GM12875 (cell line): ENCODE data around the gene AVPI1.

Experiments
- H3K4me3 ChIP-seq: one replicate; pipeline ENCODE4 v1.5.1; 2011; ENCODE audit warnings: low read depth, low read length, control low read depth
- TF ChIP-seq, protein P1 (sequence below): IDR thresholded peaks from 2 replicates; pipeline ENCODE4 v1.5.1; 2011; ENCODE audit warnings: low read depth, mild to moderate bottlenecking, control low read depth, inconsistent platforms, low read length, moderate library complexity, borderline replicate concordance; ENCODE audit not compliant: insufficient read depth

The AVPI1 gene

DNA sequence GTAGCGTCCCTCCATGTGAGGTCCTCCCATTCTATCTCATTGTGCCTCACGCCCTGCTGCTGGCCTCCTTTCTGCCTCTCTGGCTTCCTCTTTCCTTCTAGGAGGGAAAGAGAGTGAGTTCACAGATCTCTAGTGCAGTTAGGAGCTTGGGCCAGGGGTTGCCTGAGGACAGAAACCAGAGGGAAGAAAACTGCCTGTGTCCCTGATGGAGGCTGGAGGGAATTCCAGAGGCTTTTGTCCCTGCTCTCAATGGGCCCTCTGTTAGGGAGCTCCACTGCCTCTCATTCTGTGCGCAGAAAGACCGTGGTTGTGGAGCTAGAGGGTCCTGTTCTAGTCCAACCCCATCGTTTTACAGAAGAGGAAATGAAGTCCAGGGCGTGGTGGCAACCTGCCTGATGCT, 31.1 kb upstream of the AVPI1 start:
- TF ChIP-seq, protein P1, sequence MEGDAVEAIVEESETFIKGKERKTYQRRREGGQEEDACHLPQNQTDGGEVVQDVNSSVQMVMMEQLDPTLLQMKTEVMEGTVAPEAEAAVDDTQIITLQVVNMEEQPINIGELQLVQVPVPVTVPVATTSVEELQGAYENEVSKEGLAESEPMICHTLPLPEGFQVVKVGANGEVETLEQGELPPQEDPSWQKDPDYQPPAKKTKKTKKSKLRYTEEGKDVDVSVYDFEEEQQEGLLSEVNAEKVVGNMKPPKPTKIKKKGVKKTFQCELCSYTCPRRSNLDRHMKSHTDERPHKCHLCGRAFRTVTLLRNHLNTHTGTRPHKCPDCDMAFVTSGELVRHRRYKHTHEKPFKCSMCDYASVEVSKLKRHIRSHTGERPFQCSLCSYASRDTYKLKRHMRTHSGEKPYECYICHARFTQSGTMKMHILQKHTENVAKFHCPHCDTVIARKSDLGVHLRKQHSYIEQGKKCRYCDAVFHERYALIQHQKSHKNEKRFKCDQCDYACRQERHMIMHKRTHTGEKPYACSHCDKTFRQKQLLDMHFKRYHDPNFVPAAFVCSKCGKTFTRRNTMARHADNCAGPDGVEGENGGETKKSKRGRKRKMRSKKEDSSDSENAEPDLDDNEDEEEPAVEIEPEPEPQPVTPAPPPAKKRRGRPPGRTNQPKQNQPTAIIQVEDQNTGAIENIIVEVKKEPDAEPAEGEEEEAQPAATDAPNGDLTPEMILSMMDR = no peak
- no peak overlapping the region for H3K4me3 ChIP-seq

DNA sequence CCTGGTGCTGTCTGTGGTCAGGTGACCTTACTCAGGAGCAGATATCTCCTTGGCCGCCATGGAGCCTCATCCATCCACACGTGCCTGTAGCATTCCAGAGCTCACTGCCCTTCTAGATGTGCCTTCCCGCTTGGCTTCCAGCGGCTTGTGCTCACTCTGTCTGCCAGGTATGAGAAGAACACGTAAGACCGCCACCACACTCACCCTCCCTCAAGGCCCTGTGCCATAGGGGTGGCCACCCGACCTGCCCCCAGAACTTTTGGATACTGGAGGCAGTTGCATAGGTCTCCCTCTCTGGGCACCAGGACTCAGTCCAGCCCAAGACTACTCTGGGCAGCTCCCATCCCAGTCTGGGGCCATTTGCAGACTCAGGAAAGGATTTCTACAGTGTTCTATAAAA, 30.6 kb upstream of the AVPI1 start:
- H3K4me3 ChIP-seq = no peak overlapping the region
- TF ChIP-seq, protein P1 = no peak

DNA sequence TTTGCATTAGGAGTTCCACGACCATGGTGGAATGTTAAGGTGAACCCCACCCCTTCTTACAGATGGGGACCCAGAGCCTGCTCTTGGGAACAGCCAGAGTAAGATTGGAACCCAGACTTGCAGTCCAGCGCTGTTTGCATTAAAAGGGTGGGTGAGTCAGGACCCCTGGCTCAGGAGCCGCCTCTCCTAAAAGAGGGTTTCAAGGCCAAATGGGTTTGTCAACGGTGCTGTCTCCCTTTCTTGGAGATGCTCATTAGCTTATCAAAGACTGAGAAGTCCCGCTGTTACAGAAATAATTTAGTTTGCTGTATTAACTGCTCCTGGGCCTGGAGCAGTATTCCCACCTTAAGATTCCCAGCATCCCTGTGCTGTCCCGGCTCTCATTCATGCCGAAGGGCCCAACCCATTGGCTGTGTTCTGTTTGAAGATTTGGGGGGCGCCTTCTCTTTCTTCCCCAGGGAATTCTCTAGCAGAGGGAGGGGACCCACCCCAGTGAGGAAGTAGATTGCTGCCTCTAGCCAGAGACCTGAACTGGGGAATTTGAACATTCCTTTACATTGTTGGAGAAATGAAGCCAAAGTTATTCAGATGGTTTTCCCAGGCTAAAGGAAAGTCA, 28.3 kb upstream of the AVPI1 start:
- TF ChIP-seq, protein P1 = no peak
- no peak overlapping the region for H3K4me3 ChIP-seq

DNA sequence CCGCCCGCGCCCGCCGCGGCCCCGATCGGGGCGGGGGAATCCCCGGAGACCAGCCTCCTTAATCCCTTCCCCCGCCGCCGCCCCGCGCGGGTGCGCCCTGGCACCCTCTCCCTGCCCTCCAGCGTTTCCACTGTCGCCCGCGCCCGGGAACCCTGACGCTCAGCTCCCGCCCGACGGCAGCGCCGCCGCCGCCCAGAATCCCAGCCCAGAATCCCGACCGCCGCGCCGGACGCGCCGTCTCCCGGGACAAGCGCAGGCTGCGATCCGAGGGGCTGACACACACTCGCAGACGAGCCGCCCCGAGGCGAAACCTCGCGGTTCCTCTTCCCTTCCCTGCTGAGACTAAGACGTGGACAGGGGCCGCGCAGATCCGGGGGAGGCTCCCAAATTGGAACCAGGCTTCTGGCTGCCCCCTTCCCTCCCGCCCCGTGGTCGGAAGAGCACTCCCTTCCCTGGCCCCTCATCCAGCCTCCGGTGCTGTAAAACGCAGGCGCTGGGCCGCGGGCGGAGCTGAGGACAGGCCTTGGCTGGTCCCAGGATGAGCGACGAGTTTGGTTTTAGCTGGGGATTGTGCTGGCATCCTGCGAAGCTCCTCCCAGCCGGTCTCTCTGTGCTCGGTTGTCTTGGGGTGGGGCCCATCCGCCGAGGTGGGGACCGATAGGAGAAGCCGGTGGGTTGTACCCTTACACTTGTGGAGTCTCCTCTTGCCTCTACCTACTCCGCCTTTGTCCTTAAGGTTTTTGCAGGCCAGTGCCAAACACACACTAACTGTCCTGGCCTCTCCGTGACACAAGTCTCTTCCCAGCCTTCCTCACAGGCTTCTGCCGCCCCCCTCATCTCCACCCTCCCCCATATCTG, 27.6 kb upstream of the AVPI1 start:
- H3K4me3 ChIP-seq = peak overlapping the region; percentile 60
- TF ChIP-seq, protein P1 = no peak

DNA sequence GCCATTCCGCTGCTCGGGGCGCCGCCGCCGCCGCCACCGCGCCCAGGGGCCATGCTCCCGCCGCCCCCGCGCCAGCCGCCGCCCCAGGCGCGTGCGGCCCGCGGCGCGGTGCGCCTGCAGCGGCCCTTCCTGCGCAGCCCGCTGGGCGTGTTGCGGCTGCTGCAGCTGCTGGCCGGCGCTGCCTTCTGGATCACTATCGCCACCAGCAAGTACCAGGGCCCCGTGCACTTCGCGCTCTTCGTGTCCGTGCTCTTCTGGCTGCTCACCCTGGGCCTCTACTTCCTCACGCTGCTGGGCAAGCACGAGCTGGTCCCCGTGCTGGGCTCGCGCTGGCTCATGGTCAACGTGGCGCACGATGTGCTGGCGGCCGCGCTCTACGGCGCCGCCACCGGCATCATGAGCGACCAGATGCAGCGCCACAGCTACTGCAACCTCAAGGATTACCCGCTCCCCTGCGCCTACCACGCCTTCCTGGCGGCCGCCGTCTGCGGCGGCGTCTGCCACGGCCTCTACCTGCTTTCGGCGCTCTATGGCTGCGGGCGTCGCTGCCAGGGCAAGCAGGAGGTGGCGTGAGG, 26.9 kb upstream of the AVPI1 start:
- peak overlapping the region; percentile 60 for H3K4me3 ChIP-seq
- TF ChIP-seq, protein P1 = peak; percentile 49; the same call in 1 of the 2 replicates

DNA sequence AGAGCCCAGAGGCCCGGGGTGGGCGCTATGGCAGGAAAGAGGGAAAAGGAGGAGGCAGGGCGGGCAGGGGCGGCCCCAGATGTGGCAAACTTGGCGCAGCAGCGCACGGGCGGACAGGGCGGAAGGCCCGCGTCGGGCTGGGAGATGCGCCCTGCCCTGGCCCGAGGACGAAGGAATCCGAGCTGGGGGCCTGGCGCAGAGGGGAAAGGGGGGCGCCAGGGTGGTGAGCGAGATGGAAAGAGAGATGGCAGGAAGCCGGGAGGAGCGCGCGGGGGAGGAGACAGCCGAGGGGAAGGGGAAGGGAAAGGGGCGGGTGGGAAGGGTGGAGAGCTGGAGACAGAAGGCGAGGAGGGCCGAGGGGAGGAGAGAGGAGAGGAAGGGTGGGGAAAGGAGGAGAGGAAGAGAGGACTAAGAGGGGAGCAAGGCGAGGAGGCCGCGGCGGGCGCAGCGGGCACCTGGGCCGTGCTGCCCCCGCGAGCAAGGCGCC, 26.3 kb upstream of the AVPI1 start, which contains the start of gene MARVELD1:
MARVELD1 (plus strand) TSS at position 392 of the 487 bp plus-strand sequence. CDS start 147 bp downstream, outside the sequence.
- TF ChIP-seq, protein P1 = no peak
- H3K4me3 ChIP-seq = peak within 1 kb of the TSS; percentile 60
